Mesenchymal stem cell (in vitro differentiated cells and primary cell): ENCODE measurements around the gene ZNF747.
A peak's percentile ranks its signal among the peaks of the same experiment; 100 is the strongest.

Experiments
- DNase-seq: peaks from one replicate; pipeline ENCODE4 v3.0.0-alpha.2; 2013
- H2AFZ ChIP-seq: one replicate; pipeline ENCODE4 v1.6.1; 2013; ENCODE audit warnings: low read depth, mild to moderate bottlenecking, control low read depth, inconsistent platforms, low read length, moderate library complexity
- H2AK5ac ChIP-seq: 2 replicates; pipeline ENCODE4 v1.6.1; 2013; ENCODE audit warnings: low read length, moderate library complexity, mild to moderate bottlenecking, inconsistent platforms; ENCODE audit not compliant: severe bottlenecking
- H2BK120ac ChIP-seq: one replicate; pipeline ENCODE4 v1.6.1; 2013; ENCODE audit warnings: low read depth, mild to moderate bottlenecking, inconsistent platforms, low read length, moderate library complexity
- H2BK12ac ChIP-seq, 2 experiments: one replicate each; pipeline ENCODE4 v1.6.1; 2013; ENCODE audit warnings: inconsistent platforms in 2 of 2, low read length in 2 of 2, mild to moderate bottlenecking in 2 of 2, moderate library complexity in 2 of 2, control low read depth in 1 of 2
- H2BK15ac ChIP-seq: one replicate; pipeline ENCODE4 v1.6.1; 2013; ENCODE audit warnings: mild to moderate bottlenecking, low read depth, inconsistent platforms; ENCODE audit not compliant: poor library complexity, severe bottlenecking
- H2BK5ac ChIP-seq: 2 replicates; pipeline ENCODE4 v1.6.1; 2013; ENCODE audit warnings: low read depth, mild to moderate bottlenecking, low read length, control low read depth, inconsistent platforms; ENCODE audit not compliant: poor library complexity, severe bottlenecking
- H3K14ac ChIP-seq, 2 experiments: one replicate each; pipeline ENCODE4 v1.6.1; 2013; ENCODE audit warnings: inconsistent platforms in 2 of 2, low read length in 2 of 2, control low read depth in 1 of 2, mild to moderate bottlenecking in 1 of 2, moderate library complexity in 1 of 2
- H3K18ac ChIP-seq, 2 experiments: one replicate each; pipeline ENCODE4 v1.6.1; 2013; ENCODE audit warnings: inconsistent platforms in 2 of 2, low read length in 2 of 2, control low read depth in 1 of 2, low read depth in 1 of 2, mild to moderate bottlenecking in 1 of 2
- H3K23ac ChIP-seq, 2 experiments: one replicate each; pipeline ENCODE4 v1.6.1; 2013; ENCODE audit warnings: inconsistent platforms in 2 of 2, low read length in 2 of 2, mild to moderate bottlenecking in 2 of 2, moderate library complexity in 2 of 2, control low read depth in 1 of 2
- H3K27ac ChIP-seq: 2 replicates; pipeline ENCODE4 v1.5.1; 2013; ENCODE audit warnings: mild to moderate bottlenecking, moderate library complexity, low read length, control low read depth, inconsistent platforms; ENCODE audit not compliant: poor library complexity, severe bottlenecking
- H3K27me3 ChIP-seq, 2 experiments: 2 replicates each; pipeline versions ENCODE4 v1.6.1 to v1.7.0; 2013; ENCODE audit warnings: low read length in 2 of 2, mild to moderate bottlenecking in 2 of 2, moderate library complexity in 2 of 2, control low read depth in 1 of 2, inconsistent platforms in 1 of 2; ENCODE audit not compliant: control insufficient read depth in 1 of 2, insufficient read depth in 1 of 2
- H3K36me3 ChIP-seq, 2 experiments: 2 replicates each; pipeline versions ENCODE4 v1.6.1 to v1.7.0; 2013; ENCODE audit warnings: low read length in 2 of 2, control low read depth in 1 of 2, inconsistent platforms in 1 of 2, low read depth in 1 of 2, mild to moderate bottlenecking in 1 of 2; ENCODE audit not compliant: insufficient read depth in 2 of 2, control insufficient read depth in 1 of 2
- H3K4ac ChIP-seq, 2 experiments: one replicate each; pipeline ENCODE4 v1.6.1; 2013; ENCODE audit warnings: inconsistent platforms in 2 of 2, low read length in 2 of 2, mild to moderate bottlenecking in 2 of 2, moderate library complexity in 2 of 2, control low read depth in 1 of 2, low read depth in 1 of 2
- H3K4me1 ChIP-seq: 2 replicates; pipeline ENCODE4 v1.6.1; 2013; ENCODE audit warnings: low read depth, low read length, control low read depth; ENCODE audit not compliant: control insufficient read depth, insufficient read depth
- H3K4me2 ChIP-seq: 2 replicates; pipeline ENCODE4 v1.6.1; 2013; ENCODE audit warnings: low read length, mild to moderate bottlenecking, inconsistent platforms; ENCODE audit not compliant: poor library complexity, severe bottlenecking
- H3K4me3 ChIP-seq, 2 experiments: 2 replicates each; pipeline versions ENCODE4 v1.5.1 to v1.7.0; 2013; ENCODE audit warnings: low read length in 2 of 2, mild to moderate bottlenecking in 2 of 2, control low read depth in 1 of 2, low read depth in 1 of 2; ENCODE audit not compliant: insufficient read depth in 1 of 2
- H3K79me1 ChIP-seq: replicated peaks from 2 replicates; pipeline ENCODE4 v1.6.1; 2013; ENCODE audit warnings: mild to moderate bottlenecking, control low read depth, low read length, inconsistent platforms; ENCODE audit not compliant: poor library complexity, severe bottlenecking
- H3K9ac ChIP-seq: 2 replicates; pipeline ENCODE4 v1.7.0; 2013; ENCODE audit warnings: mild to moderate bottlenecking, low read length, moderate library complexity
- H3K9me3 ChIP-seq: 2 replicates; pipeline ENCODE4 v1.7.0; 2013; ENCODE audit warnings: mild to moderate bottlenecking, low read length; ENCODE audit not compliant: control insufficient read depth
- H4K8ac ChIP-seq: one replicate; pipeline ENCODE4 v1.6.1; 2013; ENCODE audit warnings: inconsistent platforms, mild to moderate bottlenecking, low read length, moderate library complexity
- H4K91ac ChIP-seq: one replicate; pipeline ENCODE4 v1.6.1; 2013; ENCODE audit warnings: mild to moderate bottlenecking, low read length, inconsistent platforms
- WGBS: methylation state at CpG from one replicate; pipeline ENCODE4 v1.1.7; 2013; ENCODE audit warnings: mixed read lengths; 5-methylcytosine and 5-hydroxymethylcytosine counted together

The ZNF747 gene

GRCh38 chr16:30571445-30572322 lies 37.0 kb upstream of the ZNF747 start, which contains the start of gene ZNF688:
Gene ZNF688 (minus strand): TSS chr16:30571714. CDS start chr16:30571629, 85 bp downstream.
- peak within 1 kb of the TSS; percentile 95 for H4K8ac ChIP-seq
- H2BK5ac ChIP-seq, result peak within 1 kb of the TSS; percentile 15
- H3K27ac ChIP-seq, result peak within 1 kb of the TSS; percentile 92
- peak within 1 kb of the TSS; percentile 94 for H3K4me2 ChIP-seq
- H2BK120ac ChIP-seq, result peak within 1 kb of the TSS; percentile 81
- peak within 1 kb of the TSS; percentile 26 for H2BK15ac ChIP-seq
- peaks cover 0 to 9% of the 10 kb centered on the region in 2 experiments for H3K36me3 ChIP-seq
- peak; percentile 98 for DNase-seq
- 1% methylated on average over 64 of the region's 67 CpGs for WGBS
- peak within 1 kb of the TSS in 1 of 2 experiments; percentile 8 for H3K14ac ChIP-seq
- no peaks in the 10 kb centered on the region for H3K9me3 ChIP-seq
- no peak within 1 kb of the TSS for H2AK5ac ChIP-seq
- H3K4me1 ChIP-seq, result peaks cover 13% of the 10 kb centered on the region
- peak within 1 kb of the TSS; percentile 92 for H3K9ac ChIP-seq
- peak within 1 kb of the TSS; percentile 85 to 91 for H3K18ac ChIP-seq
- peak within 1 kb of the TSS; percentile 79 for H4K91ac ChIP-seq
- H3K27me3 ChIP-seq, result no peaks in the 10 kb centered on the region
- H2BK12ac ChIP-seq, result peak within 1 kb of the TSS in 1 of 2 experiments; percentile 43
- H3K23ac ChIP-seq, result peak within 1 kb of the TSS in 1 of 2 experiments; percentile 29
- peak within 1 kb of the TSS; percentile 84 to 90 for H3K4ac ChIP-seq
- peak within 1 kb of the TSS; percentile 66 to 89 for H3K4me3 ChIP-seq
- peaks cover 14% of the 10 kb centered on the region for H3K79me1 ChIP-seq
- peak within 1 kb of the TSS; percentile 83 for H2AFZ ChIP-seq

DNA sequence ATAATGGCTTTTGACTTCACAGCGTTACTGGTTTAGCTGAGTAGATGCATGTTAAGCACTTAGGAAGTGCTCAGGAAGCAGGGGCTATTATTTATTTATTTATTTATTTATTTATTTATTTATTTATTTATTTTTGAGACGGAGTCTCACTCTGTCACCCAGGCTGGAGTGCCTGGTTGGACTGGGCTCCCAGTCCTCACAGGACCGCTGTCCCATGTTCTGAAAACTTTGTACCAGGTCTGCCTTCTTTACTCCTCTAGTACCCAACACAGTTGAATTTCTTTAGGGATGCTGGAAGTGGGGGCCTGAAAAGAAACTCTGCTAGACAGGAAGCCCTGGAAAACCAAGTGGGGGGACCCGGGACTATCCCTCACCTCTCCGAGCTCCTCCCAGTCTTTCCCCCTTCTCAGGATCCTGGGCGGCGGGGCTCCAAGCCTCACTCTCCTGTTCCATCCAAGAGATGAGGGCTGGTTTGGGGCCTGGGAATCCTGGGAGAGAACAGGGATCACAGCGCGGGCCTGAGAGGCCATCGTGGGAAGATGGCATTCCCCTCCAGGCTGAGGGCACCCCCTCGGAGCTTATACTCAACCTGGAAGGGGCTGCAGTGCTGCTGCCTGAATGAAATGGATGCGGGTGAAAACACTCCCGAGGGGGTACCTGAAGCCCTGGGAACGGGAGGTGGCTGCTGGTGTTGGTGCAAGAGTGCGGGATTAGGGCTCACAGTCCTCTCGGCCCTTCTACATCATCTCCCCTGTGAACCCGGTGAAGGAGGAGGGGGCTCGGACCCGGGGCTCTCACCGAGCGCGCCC lies 36.2 kb upstream of the ZNF747 start:
- 11% methylated on average over 13 of the region's 22 CpGs for WGBS

GRCh38 chr16:30569746-30570635 lies 35.3 kb upstream of the ZNF747 start:
- peaks cover 13% of the 10 kb centered on the region for H3K4me1 ChIP-seq
- H2BK12ac ChIP-seq, result peak overlapping the region in 1 of 2 experiments; percentile 87
- no peak overlapping the region for H3K4me2 ChIP-seq
- no peak overlapping the region for H2AFZ ChIP-seq
- H3K14ac ChIP-seq, result no peak overlapping the region
- H4K8ac ChIP-seq, result peak overlapping the region; percentile 67
- H3K9ac ChIP-seq, result no peak overlapping the region
- peak overlapping the region in 1 of 2 experiments; percentile 11 for H3K23ac ChIP-seq
- H2BK120ac ChIP-seq, result peak overlapping the region; percentile 23
- peaks cover 0 to 5% of the 10 kb centered on the region in 2 experiments for H3K27me3 ChIP-seq
- peak overlapping the region; percentile 27 to 70 for H3K18ac ChIP-seq
- no peak overlapping the region for H3K27ac ChIP-seq
- peaks cover 12% of the 10 kb centered on the region for H3K79me1 ChIP-seq
- peaks cover 0 to 9% of the 10 kb centered on the region in 2 experiments for H3K36me3 ChIP-seq
- WGBS, result 97% methylated on average over 42 of the region's 44 CpGs
- H2BK5ac ChIP-seq, result no peak overlapping the region
- peak overlapping the region; percentile 33 for H2BK15ac ChIP-seq
- H3K4ac ChIP-seq, result peak overlapping the region in 1 of 2 experiments; percentile 45
- H3K9me3 ChIP-seq, result no peaks in the 10 kb centered on the region
- H2AK5ac ChIP-seq, result no peak overlapping the region
- peak overlapping the region; percentile 78 for H4K91ac ChIP-seq
- no peak overlapping the region for H3K4me3 ChIP-seq
- peak; percentile 17 for DNase-seq

More for the DNA sequence above, 36.2 kb upstream of the ZNF747 start:
- peak overlapping the region; percentile 73 for H4K91ac ChIP-seq
- peak overlapping the region in 1 of 2 experiments; percentile 19 for H2BK12ac ChIP-seq
- peak overlapping the region; percentile 92 for H3K9ac ChIP-seq
- no peaks in the 10 kb centered on the region for H3K9me3 ChIP-seq
- peak; percentile 65 for DNase-seq
- H4K8ac ChIP-seq, result peak overlapping the region; percentile 95
- peak overlapping the region in 1 of 2 experiments; percentile 29 for H3K23ac ChIP-seq
- H3K4ac ChIP-seq, result peak overlapping the region; percentile 84 to 90
- H2BK120ac ChIP-seq, result peak overlapping the region; percentile 81
- peak overlapping the region; percentile 66 to 89 for H3K4me3 ChIP-seq
- H3K4me2 ChIP-seq, result peak overlapping the region; percentile 94
- H3K27ac ChIP-seq, result peak overlapping the region; percentile 43
- peak overlapping the region; percentile 85 to 91 for H3K18ac ChIP-seq
- H2AFZ ChIP-seq, result peak overlapping the region; percentile 83
- peak overlapping the region in 1 of 2 experiments; percentile 8 for H3K14ac ChIP-seq
- peaks cover 13% of the 10 kb centered on the region for H3K79me1 ChIP-seq
- H3K27me3 ChIP-seq, result peaks cover 0 to 2% of the 10 kb centered on the region in 2 experiments
- no peak overlapping the region for H2BK5ac ChIP-seq
- no peak overlapping the region for H2AK5ac ChIP-seq
- H3K4me1 ChIP-seq, result peaks cover 13% of the 10 kb centered on the region
- H3K36me3 ChIP-seq, result peaks cover 0 to 9% of the 10 kb centered on the region in 2 experiments
- peak overlapping the region; percentile 26 for H2BK15ac ChIP-seq
